GM12874 (cell line): Measurements from ENCODE around the gene KREMEN2.

Experiments used
- TF ChIP-seq, protein P1 (sequence below): IDR thresholded peaks from 2 replicates; pipeline ENCODE4 v1.5.1; 2011; ENCODE audit warnings: low read depth, mild to moderate bottlenecking, control low read depth, low read length, moderate library complexity; ENCODE audit not compliant: insufficient read depth

The KREMEN2 gene

GRCh38 chr16:2926650-2926999, 37.5 kb upstream of the KREMEN2 start:
- TF ChIP-seq, protein P1, sequence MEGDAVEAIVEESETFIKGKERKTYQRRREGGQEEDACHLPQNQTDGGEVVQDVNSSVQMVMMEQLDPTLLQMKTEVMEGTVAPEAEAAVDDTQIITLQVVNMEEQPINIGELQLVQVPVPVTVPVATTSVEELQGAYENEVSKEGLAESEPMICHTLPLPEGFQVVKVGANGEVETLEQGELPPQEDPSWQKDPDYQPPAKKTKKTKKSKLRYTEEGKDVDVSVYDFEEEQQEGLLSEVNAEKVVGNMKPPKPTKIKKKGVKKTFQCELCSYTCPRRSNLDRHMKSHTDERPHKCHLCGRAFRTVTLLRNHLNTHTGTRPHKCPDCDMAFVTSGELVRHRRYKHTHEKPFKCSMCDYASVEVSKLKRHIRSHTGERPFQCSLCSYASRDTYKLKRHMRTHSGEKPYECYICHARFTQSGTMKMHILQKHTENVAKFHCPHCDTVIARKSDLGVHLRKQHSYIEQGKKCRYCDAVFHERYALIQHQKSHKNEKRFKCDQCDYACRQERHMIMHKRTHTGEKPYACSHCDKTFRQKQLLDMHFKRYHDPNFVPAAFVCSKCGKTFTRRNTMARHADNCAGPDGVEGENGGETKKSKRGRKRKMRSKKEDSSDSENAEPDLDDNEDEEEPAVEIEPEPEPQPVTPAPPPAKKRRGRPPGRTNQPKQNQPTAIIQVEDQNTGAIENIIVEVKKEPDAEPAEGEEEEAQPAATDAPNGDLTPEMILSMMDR: no peak

DNA sequence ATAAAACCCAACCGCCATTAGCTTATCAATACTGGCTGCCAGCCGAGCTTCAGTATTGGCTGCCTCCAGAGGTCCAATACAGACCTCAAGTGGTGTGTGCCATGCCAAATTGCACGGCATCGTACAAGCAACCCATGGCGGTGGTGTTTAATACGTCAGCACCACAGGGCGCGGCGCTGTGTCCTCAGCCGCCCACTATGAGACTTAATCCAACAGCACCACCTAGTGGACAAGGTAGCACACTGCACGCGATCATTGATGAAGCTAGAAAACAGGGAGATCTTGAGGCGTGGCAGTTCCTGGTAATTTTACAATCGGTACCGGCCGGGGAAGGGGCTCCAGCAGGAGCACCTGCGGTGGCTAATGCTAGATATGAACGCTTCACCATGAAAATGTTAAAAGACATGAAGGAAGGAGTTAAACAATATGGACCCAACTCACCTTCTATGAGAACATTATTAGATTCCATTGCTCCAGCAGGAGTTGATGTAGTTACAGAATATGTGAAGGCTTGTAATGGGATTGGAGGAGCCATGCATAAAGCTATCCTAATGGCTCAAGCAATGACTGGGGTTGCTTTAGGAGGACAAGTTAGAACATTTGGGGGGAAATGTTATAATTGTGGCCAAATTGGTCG, 36.9 kb upstream of the KREMEN2 start:
- TF ChIP-seq, protein P1: peak; percentile 88

- TF ChIP-seq, protein P1: no peak
These were observed 35.3 kb upstream of the KREMEN2 start for GRCh38 chr16:2928796-2929195.

GRCh38 chr16:2929693-2930092, 34.4 kb upstream of the KREMEN2 start:
- TF ChIP-seq, protein P1: no peak

GRCh38 chr16:2930236-2930635, 33.8 kb upstream of the KREMEN2 start:
- TF ChIP-seq, protein P1: no peak

- TF ChIP-seq, protein P1: no peak
These were observed 30.9 kb upstream of the KREMEN2 start for GRCh38 chr16:2933136-2933535.

GRCh38 chr16:2933701-2934100, 30.4 kb upstream of the KREMEN2 start:
- TF ChIP-seq, protein P1: no peak
